Measurements from ENCODE around the gene TSACC. TPM values are rescaled to one million over a fixed set of nuclear protein-coding genes. Genes with fewer than 3 reads are reported as not detected.

Gene TSACC
- total RNA-seq, 1 experiment from 2014 or later, result not detected

DNA sequence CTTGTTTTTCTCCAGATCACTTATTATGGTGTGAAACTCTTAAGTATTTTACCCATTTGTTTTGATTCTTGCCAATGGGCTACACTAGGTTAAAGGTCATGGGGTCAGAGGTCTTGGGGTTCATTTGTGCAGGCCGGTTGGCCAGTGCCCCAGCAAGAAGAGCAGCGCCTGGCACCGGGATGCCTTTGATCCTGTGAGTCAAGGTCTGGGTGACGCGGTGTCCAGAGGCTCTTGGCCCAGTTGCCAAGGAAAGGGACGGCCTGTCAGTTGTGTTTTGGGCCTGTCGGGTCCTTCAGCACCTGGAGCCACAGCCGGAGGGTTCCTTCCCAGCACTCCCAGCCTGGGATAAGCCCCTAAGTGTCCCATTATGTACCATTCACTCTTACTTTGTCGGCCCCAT, 55.8 kb downstream of the TSACC start:
- no peak for DNase-seq (ENCODE audit: low read depth)

DNA sequence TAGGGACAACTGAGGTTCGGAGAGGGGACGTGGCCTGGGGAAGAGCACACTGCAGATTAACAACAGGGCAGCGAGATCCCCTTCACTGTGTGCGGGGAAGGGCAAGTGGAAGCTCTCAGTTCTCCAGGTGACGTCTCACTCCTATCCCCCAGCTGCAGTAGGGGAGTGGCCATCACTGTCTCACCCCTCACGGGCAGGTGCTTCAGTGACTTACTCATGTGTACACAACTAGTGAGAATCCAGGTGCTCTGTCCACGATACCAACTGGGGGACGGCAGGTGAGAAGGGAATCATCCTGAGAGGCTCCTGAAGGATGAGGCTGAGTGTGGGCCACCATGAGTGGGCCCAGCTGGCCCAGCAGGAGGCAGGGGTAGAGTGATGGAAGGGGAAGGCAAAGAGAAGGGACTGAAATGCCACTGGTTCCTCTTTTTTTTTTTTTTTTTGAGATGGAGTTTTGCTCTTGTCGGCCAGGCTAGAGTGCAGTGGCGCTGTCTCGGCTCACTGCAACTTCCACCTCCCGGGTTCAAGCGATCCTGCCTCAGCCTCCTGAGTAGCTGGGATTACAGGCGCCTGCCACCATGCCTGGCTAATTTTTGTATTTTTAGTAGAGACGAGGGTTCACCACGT, 56.6 kb downstream of the TSACC start:
- DNase-seq (ENCODE audit: low read depth), result no peak

Other genes with a start within 250 kb of the TSACC start
- gene LMNA, start 223.8 kb upstream of the TSACC start, total RNA-seq (2014; rRNA removed; shearing (Covaris generic)), result 396 and 698 TPM in 2 replicates
- 0.37 and 1.3 TPM in 2 replicates for gene SEMA4A, start 184.9 kb upstream of the TSACC start, total RNA-seq (2014; rRNA removed; shearing (Covaris generic))
- 18.5 and 25.8 TPM in 2 replicates for gene SLC25A44, start 144.4 kb upstream of the TSACC start, total RNA-seq (2014; rRNA removed; shearing (Covaris generic))
- gene PMF1, start 125.5 kb upstream of the TSACC start, total RNA-seq (2014; rRNA removed; shearing (Covaris generic)), result 96.1 and 109 TPM in 2 replicates
- gene BGLAP, start 96.3 kb upstream of the TSACC start, total RNA-seq (2014; rRNA removed; shearing (Covaris generic)), result not detected in 2 replicates
- 0.37 and 1.0 TPM in 2 replicates for gene PAQR6, start 90.5 kb upstream of the TSACC start, total RNA-seq (2014; rRNA removed; shearing (Covaris generic))
- 66.7 and 97.0 TPM in 2 replicates for gene SMG5, start 55.7 kb upstream of the TSACC start, total RNA-seq (2014; rRNA removed; shearing (Covaris generic))
- gene TMEM79, start 54.2 kb upstream of the TSACC start, total RNA-seq (2014; rRNA removed; shearing (Covaris generic)), result 2.1 and 2.2 TPM in 2 replicates
- gene GLMP, start 42.8 kb upstream of the TSACC start, total RNA-seq (2014; rRNA removed; shearing (Covaris generic)), result 95.1 and 99.0 TPM in 2 replicates
- not detected in 2 replicates for gene VHLL, start 39.2 kb upstream of the TSACC start, total RNA-seq (2014; rRNA removed; shearing (Covaris generic))
- gene CCT3, start 234 bp upstream of the TSACC start, total RNA-seq (2014; rRNA removed; shearing (Covaris generic)), result 406 and 432 TPM in 2 replicates
- gene RHBG, start 30.7 kb downstream of the TSACC start, total RNA-seq (2014; rRNA removed; shearing (Covaris generic)), result not detected in 2 replicates
- gene MEF2D, start 162.2 kb downstream of the TSACC start, total RNA-seq (2014; rRNA removed; shearing (Covaris generic)), result 10.6 and 26.3 TPM in 2 replicates
- gene IQGAP3, start 234.0 kb downstream of the TSACC start, total RNA-seq (2014; rRNA removed; shearing (Covaris generic)), result 23.7 and 40.5 TPM in 2 replicates
- not detected in 2 replicates for gene TTC24, start 241.2 kb downstream of the TSACC start, total RNA-seq (2014; rRNA removed; shearing (Covaris generic))